Head of caudate nucleus (tissue), 42 donors: ENCODE data around the gene AFF4.

ENCODE experiments used
- DNase-seq, 42 donors: peaks; one replicate each; pipeline versions ENCODE4 v3.0.0 to v3.0.0-alpha.2; 2020 to 2021; ENCODE audit warnings: mixed read lengths in 7 of 42
- intact Hi-C: fragments of 100-400 bp; cut with DNase I; formaldehyde crosslinking; loops from one replicate; pipeline ENCODE4 v1.15.0; 2022

Gene AFF4

DNA sequence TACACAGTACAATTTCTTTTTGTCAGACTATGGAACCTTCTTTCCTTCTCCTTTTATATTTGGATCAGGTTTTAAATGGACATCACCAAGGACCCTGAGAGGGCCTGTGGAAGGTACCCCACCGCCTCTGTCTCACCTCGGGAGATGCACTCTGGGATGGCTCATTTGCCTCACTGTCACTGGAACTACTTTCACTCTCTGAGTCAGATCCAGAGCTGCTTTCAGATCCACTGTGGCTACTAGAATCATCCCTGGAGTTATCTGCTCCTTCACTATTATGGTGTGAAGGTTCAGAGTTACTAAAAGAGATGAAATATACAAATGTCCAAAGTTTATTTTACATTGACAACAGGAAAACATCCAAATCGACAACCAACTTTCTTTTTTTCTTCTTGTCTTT, 65.3 kb downstream of the AFF4 start:
- DNase-seq, result no peak
- intact Hi-C loops, result no loop called here

DNA sequence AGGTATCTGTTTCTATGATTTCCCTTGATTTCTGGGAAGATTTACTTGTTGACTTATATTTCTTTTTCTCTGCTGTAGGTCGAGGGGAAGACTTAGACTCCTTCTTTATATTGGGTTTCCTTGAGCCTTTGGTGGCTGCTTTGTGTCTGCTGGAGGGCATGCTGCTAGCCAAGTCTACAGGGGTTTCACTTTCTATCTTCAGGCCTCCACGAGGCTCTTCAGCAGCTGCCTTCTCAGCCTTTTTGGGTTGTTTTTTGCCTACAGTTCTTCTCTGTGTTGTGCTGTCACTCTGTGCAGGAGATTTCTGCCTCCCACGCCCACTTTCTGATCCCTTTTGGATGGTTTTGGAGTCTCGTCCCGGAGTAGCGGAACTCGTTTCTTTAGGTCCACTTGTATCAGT, 66.7 kb downstream of the AFF4 start:
- intact Hi-C loops, result no loop called here
- peak in 2 of 42 donors; percentile 20 to 22 for DNase-seq

DNA sequence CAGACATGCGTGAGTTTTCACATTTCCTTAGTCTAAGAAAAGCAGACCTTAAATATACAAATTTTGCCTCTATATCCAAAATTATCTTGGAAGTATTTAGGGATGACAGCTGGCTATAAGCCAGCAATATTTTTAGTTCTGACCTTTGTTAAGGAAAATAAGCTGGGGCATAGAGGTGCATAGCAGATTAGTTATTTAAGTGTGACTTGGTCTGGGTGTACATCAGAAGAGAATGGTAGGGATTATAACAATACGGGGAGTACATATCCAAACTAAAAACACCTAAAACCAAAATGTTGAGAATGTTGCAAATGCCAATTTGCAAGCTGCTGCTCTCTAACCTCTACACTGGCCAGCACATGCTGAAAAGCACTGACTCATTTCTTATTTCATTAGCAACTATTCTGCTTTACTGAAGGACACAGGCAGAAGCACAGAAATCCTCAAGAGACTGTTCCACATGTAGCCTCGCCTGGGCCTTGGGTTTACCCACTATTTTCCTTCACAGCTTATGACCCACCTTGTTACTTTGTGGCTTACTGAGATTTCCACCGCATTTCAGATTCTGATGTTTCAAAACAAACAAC, 67.6 kb downstream of the AFF4 start:
- DNase-seq, result no peak
- intact Hi-C loops, result no loop called here

DNA sequence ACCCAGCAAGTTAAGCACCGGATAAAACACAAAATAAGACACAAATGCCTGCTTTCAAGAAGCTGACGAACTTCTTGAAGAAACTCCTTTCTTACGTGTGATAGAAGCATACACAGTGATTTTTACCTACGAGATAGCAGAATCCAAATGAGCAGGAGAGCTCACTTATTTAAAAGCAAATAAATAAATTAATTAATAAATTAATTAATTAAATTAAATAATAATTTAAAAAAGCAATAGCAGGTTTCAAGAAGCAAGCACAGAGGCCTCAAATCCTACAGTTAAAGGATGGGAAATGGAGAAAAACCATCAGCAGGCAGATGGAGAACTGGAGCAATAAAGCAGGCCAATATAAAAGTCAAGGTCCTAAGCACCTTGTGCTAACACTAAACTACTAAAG, 72.6 kb downstream of the AFF4 start:
- intact Hi-C loops, result no loop called here
- no peak for DNase-seq

DNA sequence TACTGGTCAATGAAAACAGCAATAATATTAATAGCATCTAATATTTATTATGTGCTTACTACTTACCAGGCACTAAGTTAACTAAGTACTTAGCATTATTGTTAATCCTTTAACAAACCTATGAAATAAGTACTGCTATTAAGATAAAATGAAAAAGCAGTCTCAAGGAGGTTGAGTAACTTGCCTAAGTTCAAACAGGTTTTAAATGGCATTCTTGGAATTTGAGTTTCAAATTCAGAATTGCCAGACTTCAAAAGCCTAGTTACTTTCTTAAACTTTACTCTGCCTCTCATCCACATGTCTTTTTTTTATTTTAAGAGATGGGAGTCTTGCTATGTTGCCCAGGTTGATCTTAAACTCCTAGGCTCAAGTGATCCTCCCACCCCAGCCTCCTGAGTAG, 73.9 kb downstream of the AFF4 start:
- no peak for DNase-seq
- intact Hi-C loops, result no loop called here

DNA sequence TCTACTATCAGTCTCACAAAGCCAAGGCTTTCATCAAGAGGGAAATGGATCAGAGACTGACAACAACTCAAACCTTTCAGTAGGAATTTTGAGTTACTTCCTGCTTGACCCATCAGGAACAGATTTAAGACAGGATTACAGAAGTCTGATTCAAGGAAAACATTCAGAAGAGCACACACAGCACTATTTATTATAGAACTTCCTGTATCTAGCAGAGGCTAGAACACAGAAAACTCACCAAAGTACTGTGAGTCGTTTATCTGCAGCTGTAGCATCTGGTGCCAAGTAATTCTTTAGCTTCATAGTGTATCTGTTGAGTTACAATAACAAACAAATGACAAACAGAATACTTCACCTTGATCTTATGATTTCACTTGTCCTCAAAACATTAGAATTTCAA, 76.2 kb downstream of the AFF4 start:
- DNase-seq, result no peak
- intact Hi-C loops, result no loop called here

DNA sequence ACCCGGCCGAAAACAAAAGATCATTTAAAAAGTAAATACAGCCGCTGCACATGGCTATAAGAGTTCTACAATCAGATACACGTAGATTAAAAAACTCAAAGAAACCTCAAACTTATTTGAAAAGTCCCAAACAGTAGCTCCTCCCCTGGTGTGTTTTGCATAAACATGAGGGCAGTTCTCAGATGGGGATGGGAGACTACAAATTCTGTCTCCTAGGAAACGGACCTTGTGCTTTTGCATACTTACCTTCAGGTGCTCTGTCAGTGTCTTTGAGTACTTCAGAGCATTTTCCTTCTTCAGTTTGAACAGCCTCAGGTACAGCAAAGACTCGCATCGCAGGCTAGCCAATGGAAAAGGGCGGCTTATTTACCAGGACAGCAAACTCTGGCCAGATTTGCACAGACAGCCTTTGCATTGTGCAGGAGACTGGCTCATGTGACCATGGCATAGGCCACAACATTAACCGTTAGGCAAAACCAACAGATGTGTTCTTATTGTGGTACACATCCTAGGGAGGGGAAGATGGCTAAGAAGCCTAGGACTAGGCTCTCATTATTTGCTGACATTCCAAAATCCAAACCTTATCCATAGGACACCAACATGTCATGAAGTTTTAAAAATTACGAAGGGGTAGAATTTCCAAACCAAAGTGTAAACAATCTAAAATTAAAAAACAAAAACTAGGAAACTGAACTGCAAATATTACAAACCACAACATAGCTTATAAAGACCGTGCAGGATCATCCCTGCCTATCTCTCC, 77.2 kb downstream of the AFF4 start:
- peak in 5 of 42 donors; percentile 15 to 56 (median 26) for DNase-seq
- intact Hi-C loops, result no loop called here

DNA sequence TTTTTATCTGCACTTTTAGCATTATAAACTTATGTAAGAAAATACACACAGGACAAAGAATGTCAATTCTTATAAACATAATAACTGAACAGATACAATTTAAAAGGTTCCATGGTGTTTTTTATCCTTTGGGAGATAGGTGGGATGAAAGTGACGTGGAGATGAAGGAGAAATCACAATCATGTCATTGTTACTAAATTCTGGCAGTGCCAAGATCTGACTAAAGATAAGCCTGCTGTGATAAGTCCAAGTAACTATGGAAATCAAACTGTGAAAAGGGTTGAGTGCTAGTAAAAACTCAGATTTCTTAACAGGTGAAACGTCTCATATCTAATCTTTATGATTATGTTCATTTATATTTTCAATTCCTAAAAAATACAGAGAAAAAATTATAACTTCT, 78.9 kb downstream of the AFF4 start:
- intact Hi-C loops, result loop anchor here (5.0 kb wide), 1 partner anchor 57 kb away; no protein-coding TSS in a partner anchor
- no peak for DNase-seq

DNA sequence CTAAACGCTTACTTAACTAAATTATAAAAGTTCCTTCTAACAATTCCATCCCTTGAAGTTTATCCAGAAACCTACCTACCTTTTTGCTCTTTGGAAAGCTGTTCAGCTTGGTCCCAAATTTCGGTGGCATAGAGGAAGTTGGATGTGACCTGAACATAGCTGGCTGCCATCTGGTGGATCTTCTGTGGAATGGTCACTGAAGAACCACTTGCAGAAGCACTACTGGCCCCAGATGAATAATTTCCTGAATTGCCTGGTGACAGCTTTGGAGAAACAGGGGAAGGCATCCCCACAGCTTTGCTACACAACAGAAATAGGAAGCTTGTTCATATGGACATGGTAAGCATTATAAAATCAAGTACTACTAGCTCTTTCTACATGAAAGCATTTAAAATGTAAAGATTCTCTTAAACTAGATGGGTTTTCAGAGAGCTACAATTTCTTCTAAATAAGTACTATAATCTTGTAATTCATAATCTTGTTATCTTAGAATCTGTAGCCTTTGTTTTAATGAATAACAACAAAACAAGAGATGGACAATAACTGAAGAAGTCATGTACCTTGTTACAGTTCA, 80.1 kb downstream of the AFF4 start:
- peak in 39 of 42 donors; percentile 27 to 87 (median 65) for DNase-seq
- intact Hi-C loops, result loop anchor here (5.0 kb wide), 1 partner anchor 56 kb away; no protein-coding TSS in a partner anchor

DNA sequence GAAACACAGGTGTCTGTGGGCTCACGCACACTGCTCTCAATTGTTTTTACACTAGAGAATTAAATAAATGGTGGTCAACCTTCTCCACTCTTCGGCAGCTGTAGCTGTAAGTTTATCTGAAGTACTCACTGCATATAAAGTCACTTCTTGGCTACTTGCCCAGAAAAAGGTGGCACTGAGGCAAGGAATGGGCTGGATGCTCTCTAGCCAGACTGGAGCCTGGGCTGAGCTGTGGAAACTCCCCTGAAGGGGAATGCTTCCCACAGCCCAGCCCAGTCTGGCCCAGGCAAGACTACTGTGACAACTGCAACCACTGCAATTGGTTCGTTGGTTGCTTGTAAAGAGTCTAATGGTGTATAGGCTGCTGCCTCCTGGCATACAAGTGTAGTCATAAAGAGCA, 85.5 kb downstream of the AFF4 start:
- peak in 9 of 42 donors; percentile 7 to 51 (median 34) for DNase-seq
- intact Hi-C loops, result no loop called here

DNA sequence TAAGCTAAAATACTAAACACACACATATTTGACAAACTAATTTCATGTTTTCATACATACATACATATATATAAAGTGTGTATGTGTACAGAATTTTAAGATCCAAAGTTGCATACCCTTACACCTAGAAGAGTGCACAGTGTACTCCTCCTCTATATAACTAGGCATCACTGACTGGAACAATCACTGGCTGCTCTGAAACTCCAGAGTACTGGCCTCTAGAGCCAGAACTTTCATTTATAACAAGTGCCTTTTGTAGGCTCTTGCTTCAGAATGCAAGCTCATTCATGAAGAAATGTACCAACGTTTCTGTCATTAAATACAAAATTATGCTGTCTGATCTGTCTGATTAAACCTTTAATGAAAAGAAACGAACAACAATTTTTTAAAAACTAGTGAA, 86.0 kb downstream of the AFF4 start:
- no peak for DNase-seq
- intact Hi-C loops, result no loop called here

DNA sequence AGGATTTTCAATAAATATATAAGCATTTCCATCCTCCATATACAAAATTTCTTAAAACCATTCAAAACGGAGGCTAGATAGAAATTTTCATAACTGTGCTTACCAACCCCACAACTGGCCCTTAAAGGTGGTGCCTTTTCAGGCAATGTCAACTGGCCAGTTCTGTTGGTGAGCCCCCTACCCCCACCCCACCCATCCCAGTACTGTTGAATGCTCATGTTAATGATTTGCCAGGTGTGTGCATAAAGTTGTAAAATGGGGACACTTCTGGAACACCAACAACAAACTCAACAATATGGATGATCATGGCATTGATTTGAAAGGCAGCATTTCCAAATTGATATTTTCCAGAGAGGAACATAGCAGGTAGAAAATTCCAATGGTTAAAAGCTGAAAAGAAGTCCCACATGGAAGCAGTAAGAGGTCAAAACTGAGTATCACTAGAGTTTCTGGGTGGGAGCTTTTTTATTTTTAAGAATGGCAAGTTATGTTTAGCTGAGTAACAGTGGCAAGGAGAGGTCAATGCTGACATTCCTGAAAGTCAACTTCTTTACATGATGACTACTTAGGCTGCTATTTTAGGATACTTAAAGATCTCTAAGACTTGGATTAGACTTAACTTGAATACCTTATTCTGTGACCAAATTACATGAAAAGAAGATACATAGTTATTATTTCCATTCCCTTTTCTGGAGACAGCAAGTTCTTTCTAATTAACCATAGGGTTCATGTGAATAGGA, 87.2 kb downstream of the AFF4 start:
- no peak for DNase-seq
- intact Hi-C loops, result no loop called here

DNA sequence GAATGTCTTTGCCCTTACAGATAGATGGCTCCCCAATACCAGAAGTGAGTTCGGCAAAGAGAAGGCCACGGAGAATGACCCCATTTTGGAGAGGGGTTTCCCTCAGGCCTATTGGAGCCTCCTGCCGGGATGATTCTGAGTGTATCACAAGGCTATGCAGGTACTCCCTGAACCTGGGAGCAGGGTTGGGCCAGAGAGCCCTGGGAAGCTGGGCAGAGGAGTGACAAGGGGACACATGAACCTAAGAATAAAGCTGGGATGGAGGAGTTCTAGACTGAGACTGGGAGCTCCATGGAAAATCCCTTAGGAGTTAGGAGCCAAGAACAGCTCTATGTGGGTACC, 89.5 kb downstream of the AFF4 start:
- intact Hi-C loops, result no loop called here
- DNase-seq, result no peak

DNA sequence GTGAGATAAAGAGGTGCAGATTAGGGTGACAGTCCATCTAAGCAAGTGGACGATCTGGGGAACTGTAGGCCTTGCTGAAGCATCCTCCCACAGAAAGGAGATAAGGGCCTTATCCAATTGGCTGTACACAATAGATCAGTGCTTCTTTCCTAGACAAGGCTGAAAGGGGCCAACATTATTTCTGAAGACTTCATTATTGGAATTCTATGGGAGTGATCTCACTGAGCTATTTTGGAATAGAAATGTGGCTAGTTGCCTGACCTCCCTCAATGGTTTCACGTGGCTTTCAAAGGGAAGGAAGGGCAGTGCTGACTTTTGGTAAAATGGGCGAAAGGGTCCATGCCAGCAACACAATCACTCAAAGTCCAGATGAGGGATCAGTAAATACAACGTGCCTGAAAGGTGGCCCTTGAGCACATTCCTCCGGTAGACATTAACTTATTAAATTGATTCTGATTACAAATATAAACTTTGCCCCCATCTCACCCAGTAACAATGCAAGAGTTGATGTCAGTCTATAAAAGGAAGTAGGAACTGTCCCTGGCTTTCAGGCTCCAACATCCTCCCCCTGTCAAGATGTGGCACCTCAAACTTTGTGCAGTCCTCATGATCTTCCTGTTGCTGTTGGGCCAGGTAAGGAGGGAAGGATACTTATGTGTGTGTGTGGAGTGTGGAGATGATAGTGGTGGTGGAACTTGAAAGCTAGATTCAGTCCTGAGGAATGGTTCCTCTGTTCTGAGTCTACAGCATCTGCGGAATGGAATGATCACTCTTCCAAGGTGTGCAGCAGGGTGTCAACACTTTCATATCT, 90.1 kb downstream of the AFF4 start, which contains the start of gene LEAP2:
Gene LEAP2, plus strand, starts transcription at position 550 of the 811 bp plus-strand sequence. Its CDS starts 27 bp downstream, at position 577.
- intact Hi-C loops, result no loop called here

DNA sequence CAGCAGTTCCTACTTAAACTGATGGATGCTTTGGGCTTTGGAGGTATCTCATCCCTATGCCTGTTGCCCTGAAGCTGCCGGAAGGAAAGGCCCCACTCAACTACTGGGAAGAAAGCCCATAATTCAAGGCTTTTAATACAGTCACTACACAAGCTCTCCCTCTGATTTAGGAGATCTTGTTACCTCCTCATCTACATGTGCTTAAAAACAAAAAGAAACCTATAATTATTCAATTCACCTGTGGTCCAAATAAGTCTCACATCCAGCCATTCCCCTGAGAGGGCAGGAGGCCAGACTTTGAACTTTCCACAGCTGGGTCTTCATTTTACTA, 90.7 kb downstream of the AFF4 start:
- intact Hi-C loops, result no loop called here
- DNase-seq, result no peak

More for the DNA sequence above, 90.1 kb downstream of the AFF4 start, which contains the start of gene LEAP2:
- DNase-seq, result no peak

DNA sequence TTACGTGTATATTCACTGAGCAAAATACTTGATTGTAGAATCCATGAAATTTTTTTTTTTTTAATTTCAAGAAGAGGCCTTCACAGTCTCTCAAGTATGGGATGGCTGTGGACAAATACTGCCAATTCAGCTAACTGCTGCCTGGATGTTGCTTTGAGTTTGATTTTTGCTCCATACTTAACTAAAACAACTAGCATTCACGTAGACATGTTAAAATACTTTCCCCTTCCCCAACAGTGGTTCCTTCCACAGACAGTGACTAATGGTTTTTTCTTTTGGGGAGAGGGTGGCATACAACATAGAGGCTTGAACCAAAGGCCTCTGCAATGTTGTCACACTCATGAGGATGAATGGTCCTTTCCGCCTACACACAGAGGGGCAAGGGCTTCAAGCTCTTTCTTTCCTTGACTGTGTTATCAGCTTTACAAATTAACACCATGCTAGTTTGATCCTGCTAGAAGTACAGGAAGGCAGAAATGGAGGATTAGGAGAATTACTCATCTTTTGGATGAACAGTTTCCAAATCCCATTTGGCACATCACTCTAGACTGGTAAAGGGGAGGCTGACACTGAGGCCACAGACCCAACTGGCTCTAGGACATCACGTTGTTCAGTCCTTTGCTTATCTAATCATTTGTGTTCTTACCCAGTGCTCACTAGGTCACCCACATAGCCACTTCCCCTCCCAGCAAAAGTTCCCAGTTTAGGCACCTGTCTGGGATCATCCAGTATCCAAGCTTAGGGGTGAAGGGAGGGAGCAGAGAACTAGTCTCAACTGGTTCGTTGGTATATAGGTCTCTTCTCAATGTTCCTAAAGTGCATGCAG, 91.8 kb downstream of the AFF4 start:
- intact Hi-C loops, result no loop called here
- no peak for DNase-seq

DNA sequence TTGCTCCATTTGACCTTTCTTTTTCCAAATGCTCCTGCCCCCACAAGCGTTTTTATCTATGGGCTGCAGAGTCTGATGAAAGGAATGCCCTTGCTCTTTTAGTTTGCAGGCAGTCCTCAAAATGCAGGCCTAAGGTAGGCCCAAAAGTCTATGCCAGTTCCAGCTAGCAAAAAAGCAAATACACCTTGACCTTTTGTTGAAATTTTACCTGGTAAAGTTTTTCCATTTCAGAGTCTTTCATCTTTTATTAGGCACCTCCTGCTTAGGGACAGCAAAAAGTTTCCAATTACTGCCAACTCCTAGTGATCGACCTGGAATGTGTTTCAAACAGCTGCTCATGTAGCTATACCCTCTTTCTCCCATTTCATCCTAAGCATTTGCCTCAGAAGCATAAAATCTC, 92.6 kb downstream of the AFF4 start:
- intact Hi-C loops, result no loop called here
- DNase-seq, result no peak

DNA sequence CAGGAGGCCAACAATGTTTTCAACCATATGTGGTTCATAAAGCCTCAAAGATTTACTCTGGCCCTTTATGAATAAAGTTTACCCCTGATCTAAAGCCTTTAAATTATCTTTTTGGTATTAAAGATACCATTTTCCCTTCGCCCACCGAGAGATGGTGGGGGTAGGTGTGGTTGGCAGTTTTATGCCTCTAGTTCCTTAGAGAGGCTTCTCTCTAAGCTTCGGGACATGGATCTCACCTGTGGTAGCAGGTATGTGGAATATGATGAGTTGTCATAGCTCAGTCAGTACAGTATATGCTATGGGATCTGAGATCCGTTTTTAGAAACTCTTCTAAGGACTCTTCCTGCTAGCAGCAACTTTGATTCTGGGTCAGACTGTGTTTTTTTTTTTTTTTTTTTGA, 94.7 kb downstream of the AFF4 start:
- peak in 1 of 42 donors; percentile 2 for DNase-seq
- intact Hi-C loops, result loop anchor here (5.0 kb wide), 4 partner anchors 41 to 131 kb away; partner anchors contain the start of genes AFF4 and KIF3A
